ENCODE measurements around the gene S1PR3.
"Not testable (repeated sequence)": the region's sequence is repeated elsewhere in the genome, so short reads cannot be mapped to it uniquely, and the experiment has no call there.

- not testable (repeated sequence) for TF ChIP-seq POLR2AphosphoS5 (IDR thresholded peaks at IDR 0.05; ENCODE audit: low read depth, low read length); POLR2A (IDR thresholded peaks at IDR 0.05; ENCODE audit: low read depth, low read length); TAF1 (IDR thresholded peaks at IDR 0.05; ENCODE audit: low read depth, low read length); SPI1 (IDR thresholded peaks at IDR 0.05; ENCODE audit: low read depth, low read length); POU2F2 (IDR thresholded peaks at IDR 0.05; ENCODE audit: low read depth, low read length); PAX5 (IDR thresholded peaks at IDR 0.05; ENCODE audit: insufficient read depth, low read length, severe bottlenecking)
Observed at GRCh38 chr9:88941586-88941985, 49.7 kb upstream of the S1PR3 start.
